SU-DHL-6 (cell line): ENCODE measurements around the gene RHOBTB3.
"Not testable (repeated sequence)": the region's sequence is repeated elsewhere in the genome, so short reads cannot be mapped to it uniquely, and the experiment has no call there.

Source experiments
- H2AFZ ChIP-seq: fragments of 200-600 bp; sonication (generic); 2 replicates; pipeline ENCODE4 v1.6.1; 2014; ENCODE audit warnings: low read depth, mild to moderate bottlenecking, moderate library complexity, mixed read lengths, antibody characterized with exemption, low read length; ENCODE audit not compliant: severe bottlenecking
- H3F3A ChIP-seq: fragments of 200-600 bp; shearing (Covaris generic); 2 replicates; pipeline ENCODE4 v1.6.0; 2016; ENCODE audit warnings: antibody characterized with exemption, mild to moderate bottlenecking; ENCODE audit not compliant: insufficient read depth
- H3K27ac ChIP-seq: fragments of 200-600 bp; sonication (generic); 2 replicates; pipeline ENCODE4 v1.5.1; 2016; ENCODE audit warnings: low read depth, mild to moderate bottlenecking, low read length, moderate library complexity, mixed read lengths
- H3K27me3 ChIP-seq: fragments of 200-600 bp; sonication (generic), shearing (Covaris generic); 2 replicates; pipeline ENCODE4 v1.6.0; 2014; ENCODE audit warnings: mild to moderate bottlenecking, low read length
- H3K36me3 ChIP-seq: fragments of 200-600 bp; sonication (generic); 2 replicates; pipeline ENCODE4 v1.6.1; 2014; ENCODE audit warnings: mild to moderate bottlenecking, low read length, mixed read lengths
- H3K4me2 ChIP-seq: fragments of 300-600, 200-600 bp; shearing (Covaris generic), sonication (generic); 2 replicates; pipeline ENCODE4 v1.6.0; 2014; ENCODE audit warnings: low read length, low read depth, mild to moderate bottlenecking; ENCODE audit not compliant: poor library complexity, severe bottlenecking
- H3K4me3 ChIP-seq: fragments of 200-600 bp; sonication (generic); 2 replicates; pipeline ENCODE4 v1.5.1; 2014; ENCODE audit warnings: antibody characterized with exemption, low read length, mild to moderate bottlenecking, mixed read lengths; ENCODE audit not compliant: insufficient read depth, poor library complexity, severe bottlenecking
- H3K79me2 ChIP-seq: fragments of 200-600 bp; sonication (generic); 2 replicates; pipeline ENCODE4 v1.6.1; 2014; ENCODE audit warnings: mild to moderate bottlenecking, low read length, moderate library complexity; ENCODE audit not compliant: insufficient read depth
- H3K9ac ChIP-seq: fragments of 200-600 bp; sonication (generic); 2 replicates; pipeline ENCODE4 v1.7.0; 2014; ENCODE audit warnings: mild to moderate bottlenecking, low read length
- H3K9me2 ChIP-seq: fragments of 200-600 bp; sonication (generic); replicated peaks from 2 replicates; pipeline ENCODE4 v1.6.1; 2014; ENCODE audit warnings: low read length; ENCODE audit not compliant: insufficient read depth
- H3K9me3 ChIP-seq: fragments of 200-600 bp; sonication (generic); 2 replicates; pipeline ENCODE4 v1.6.1; 2014; ENCODE audit warnings: low read length, mixed read lengths; ENCODE audit not compliant: insufficient read depth
- H4K20me1 ChIP-seq: fragments of 200-600 bp; sonication (generic); 2 replicates; pipeline ENCODE4 v1.6.1; 2014; ENCODE audit warnings: low read depth, mild to moderate bottlenecking, antibody characterized with exemption, low read length, moderate library complexity, mixed read lengths
- EZH2phosphoT487 ChIP-seq: fragments of 200-600 bp; sonication (generic), shearing (Covaris generic); conservative IDR thresholded peaks from 2 replicates; pipeline ENCODE4 v1.6.1; 2018; ENCODE audit warnings: mild to moderate bottlenecking, antibody characterized with exemption, low read length, moderate library complexity, mixed read lengths
- TF ChIP-seq, protein P1 (sequence below): fragments of 200-600 bp; sonication (generic); IDR thresholded peaks from one replicate; pipeline ENCODE4 v1.5.1; 2017; ENCODE audit warnings: antibody characterized with exemption, mild to moderate bottlenecking, low read length, moderate library complexity; ENCODE audit not compliant: insufficient read depth, poor library complexity, severe bottlenecking

RHOBTB3 gene

DNA sequence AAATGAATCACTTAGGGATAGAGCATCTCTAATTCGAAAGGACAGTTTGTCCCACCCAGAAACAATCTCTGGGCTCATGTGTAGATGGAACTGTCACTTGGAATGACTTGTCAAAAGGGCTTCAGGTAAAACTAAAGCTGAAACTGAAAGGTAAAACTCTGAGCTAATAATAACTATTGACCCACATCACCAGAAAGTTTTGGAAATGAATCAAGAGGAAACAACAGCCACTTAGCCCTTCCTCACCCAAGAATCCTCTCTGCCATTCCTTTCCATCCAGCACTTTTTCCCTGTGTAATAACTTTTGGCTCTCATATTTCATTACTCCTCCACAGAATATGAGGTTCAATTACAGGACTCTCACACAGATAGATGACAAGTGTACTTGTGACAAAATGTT, 105.4 kb downstream of the RHOBTB3 start:
- H3K9ac ChIP-seq = no peak overlapping the region
- no peaks in the 10 kb centered on the region for H3K9me2 ChIP-seq
- no peaks in the 10 kb centered on the region for H3K36me3 ChIP-seq
- no peaks in the 10 kb centered on the region for H4K20me1 ChIP-seq
- H2AFZ ChIP-seq = no peak overlapping the region
- H3K4me3 ChIP-seq = no peak overlapping the region
- peaks cover 7% of the 10 kb centered on the region for H3F3A ChIP-seq
- no peaks in the 10 kb centered on the region for H3K9me3 ChIP-seq
- H3K79me2 ChIP-seq = no peaks in the 10 kb centered on the region
- H3K4me2 ChIP-seq = no peak overlapping the region
- no peaks in the 10 kb centered on the region; the same call in 1 of the 2 replicates for H3K27me3 ChIP-seq
- no peak overlapping the region for H3K27ac ChIP-seq
- TF ChIP-seq, protein P1, sequence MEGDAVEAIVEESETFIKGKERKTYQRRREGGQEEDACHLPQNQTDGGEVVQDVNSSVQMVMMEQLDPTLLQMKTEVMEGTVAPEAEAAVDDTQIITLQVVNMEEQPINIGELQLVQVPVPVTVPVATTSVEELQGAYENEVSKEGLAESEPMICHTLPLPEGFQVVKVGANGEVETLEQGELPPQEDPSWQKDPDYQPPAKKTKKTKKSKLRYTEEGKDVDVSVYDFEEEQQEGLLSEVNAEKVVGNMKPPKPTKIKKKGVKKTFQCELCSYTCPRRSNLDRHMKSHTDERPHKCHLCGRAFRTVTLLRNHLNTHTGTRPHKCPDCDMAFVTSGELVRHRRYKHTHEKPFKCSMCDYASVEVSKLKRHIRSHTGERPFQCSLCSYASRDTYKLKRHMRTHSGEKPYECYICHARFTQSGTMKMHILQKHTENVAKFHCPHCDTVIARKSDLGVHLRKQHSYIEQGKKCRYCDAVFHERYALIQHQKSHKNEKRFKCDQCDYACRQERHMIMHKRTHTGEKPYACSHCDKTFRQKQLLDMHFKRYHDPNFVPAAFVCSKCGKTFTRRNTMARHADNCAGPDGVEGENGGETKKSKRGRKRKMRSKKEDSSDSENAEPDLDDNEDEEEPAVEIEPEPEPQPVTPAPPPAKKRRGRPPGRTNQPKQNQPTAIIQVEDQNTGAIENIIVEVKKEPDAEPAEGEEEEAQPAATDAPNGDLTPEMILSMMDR = no peak
- TF ChIP-seq EZH2phosphoT487 = no peak

DNA sequence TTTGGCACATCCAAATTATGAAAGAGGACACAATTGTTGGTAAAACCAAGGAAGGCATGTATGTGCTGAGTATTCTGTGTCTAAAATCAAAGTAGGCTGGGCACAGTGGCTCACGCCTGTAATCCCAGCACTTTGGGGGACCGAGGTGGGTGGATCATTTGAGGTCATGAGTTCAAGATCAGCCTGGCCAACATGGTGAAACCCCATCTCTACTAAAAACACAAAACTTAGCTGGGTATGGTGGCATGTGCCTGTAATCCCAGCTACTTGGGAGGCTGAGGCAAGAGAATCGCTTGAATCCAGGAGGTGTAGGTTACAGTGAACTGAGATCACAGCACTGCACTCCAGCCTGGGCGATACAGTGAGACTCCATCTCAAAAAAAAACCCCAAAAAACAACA, 105.8 kb downstream of the RHOBTB3 start:
- not testable (repeated sequence) for H3K79me2 ChIP-seq, H3K9ac ChIP-seq, H3K9me3 ChIP-seq, H3K4me2 ChIP-seq, H2AFZ ChIP-seq, H3K27ac ChIP-seq, H3K4me3 ChIP-seq, H4K20me1 ChIP-seq, H3K9me2 ChIP-seq, H3K36me3 ChIP-seq, H3K27me3 ChIP-seq, H3F3A ChIP-seq

DNA sequence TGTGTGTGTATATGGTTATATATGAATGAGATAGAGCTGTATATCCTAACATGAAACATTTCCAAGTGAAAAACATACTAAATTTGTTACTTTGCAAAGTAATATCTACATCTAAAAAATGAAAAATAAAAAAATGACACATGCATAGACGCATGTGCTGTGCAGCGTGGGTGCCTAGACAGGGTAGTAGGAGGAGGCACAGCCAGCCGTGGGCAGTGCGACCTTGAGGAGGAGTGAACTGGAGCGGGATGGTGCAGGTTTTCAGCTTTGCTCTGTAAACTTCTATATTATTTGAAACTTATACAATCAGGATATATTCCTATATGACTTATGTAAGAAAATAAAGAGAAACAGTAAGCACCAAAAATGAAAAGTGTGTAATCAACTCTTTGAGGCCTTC, 106.4 kb downstream of the RHOBTB3 start:
- TF ChIP-seq, protein P1 = no peak
- no peak for TF ChIP-seq EZH2phosphoT487
- Histone ChIP-seq H3K4me2 (no peak overlapping the region), H3K36me3 (no peaks in the 10 kb centered on the region), H4K20me1 (no peaks in the 10 kb centered on the region), H3K9me3 (no peaks in the 10 kb centered on the region), H2AFZ (no peak overlapping the region), H3K4me3 (no peak overlapping the region), H3F3A (peaks cover 7% of the 10 kb centered on the region), H3K27me3 (no peaks in the 10 kb centered on the region), H3K9ac (no peak overlapping the region), H3K27ac (no peak overlapping the region), H3K79me2 (no peaks in the 10 kb centered on the region), H3K9me2 (no peaks in the 10 kb centered on the region)

DNA sequence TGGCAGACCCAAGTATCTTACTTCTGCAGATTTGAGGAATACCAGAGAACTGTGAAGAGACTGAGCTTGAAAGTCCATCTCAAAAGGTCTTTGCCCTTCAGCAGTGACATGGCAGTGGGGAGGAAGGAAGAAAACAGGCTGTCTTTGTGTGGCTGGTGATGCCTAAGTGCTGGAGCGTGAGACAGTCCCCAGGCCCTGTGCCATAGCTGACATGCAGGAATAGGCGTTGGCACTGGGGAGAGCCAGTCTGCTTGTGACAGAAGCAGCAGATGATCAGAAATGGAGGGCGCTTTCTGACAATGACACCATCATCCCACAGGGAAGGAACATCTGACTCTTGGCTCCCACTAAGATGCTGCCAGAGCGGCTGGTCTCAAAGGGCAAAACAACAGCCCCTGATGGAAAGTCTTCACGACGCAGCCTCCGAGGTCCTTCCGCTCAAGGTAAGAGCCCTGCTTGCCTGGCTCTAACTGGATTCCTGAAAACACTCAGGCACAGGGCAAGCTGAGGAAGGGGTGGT, 106.9 kb downstream of the RHOBTB3 start:
- Histone ChIP-seq H3K27me3 (no peaks in the 10 kb centered on the region), H3K4me3 (no peak overlapping the region), H3K9me3 (no peaks in the 10 kb centered on the region), H3K4me2 (no peak overlapping the region), H2AFZ (no peak overlapping the region), H3K9ac (no peak overlapping the region), H3K27ac (no peak overlapping the region), H3K36me3 (no peaks in the 10 kb centered on the region), H3F3A (peaks cover 7% of the 10 kb centered on the region), H4K20me1 (no peaks in the 10 kb centered on the region), H3K9me2 (no peaks in the 10 kb centered on the region), H3K79me2 (no peaks in the 10 kb centered on the region)
- TF ChIP-seq, protein P1 = no peak
- TF ChIP-seq EZH2phosphoT487 = no peak
